Raji (cell line): Measurements from ENCODE around the gene CRTC3.
A peak's percentile ranks its signal among the peaks of the same experiment; 100 is the strongest.

ENCODE experiments used
- POLR2A ChIP-seq: IDR thresholded peaks from 2 replicates; pipeline ENCODE4 v1.6.1; 2011; ENCODE audit warnings: low read depth, low read length, control low read depth; ENCODE audit not compliant: insufficient read depth

Gene CRTC3

GRCh38 chr15:90644526-90644925, 114.8 kb downstream of the CRTC3 start:
- no peak for TF ChIP-seq POLR2A

GRCh38 chr15:90644952-90645725, 115.4 kb downstream of the CRTC3 start:
- no peak for TF ChIP-seq POLR2A

DNA sequence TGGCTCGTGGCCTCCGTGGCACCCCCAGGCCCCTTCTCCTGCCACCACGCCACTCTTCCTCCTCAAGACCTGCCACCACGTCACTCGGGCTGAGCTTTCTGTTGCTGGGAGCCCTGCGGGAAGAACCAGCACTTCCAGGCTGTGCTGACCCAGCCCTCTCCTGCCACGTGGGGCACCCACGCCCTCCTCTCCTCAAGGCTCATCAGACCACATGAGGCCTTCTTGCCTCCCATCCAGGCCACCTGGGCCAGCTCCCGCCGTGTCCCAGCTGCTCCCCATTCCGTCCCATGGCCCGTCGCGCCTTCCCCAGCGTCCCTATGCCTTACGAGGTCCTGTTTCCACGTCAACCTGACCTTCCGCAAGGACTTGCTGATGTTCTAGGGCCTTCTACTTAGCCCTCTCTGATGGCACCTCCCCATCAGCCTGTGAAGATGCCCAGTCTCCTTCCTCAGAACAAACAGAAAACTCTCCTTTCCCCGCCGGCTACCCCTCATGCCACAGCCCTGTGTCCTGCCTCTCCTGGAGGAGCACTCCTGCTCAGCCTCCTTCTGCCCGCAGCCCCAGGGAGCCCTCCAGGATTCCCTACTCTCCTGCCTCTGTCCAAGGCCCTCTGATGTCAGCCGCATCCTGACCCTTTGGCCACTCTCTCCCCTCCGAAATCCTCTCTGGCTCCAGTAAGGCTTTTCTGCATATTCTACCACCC, 116.3 kb downstream of the CRTC3 start:
- TF ChIP-seq POLR2A = no peak

GRCh38 chr15:90646662-90647305, 117.1 kb downstream of the CRTC3 start:
- no peak for TF ChIP-seq POLR2A

GRCh38 chr15:90647326-90647725, 117.6 kb downstream of the CRTC3 start:
- no peak for TF ChIP-seq POLR2A

GRCh38 chr15:90648137-90649070, 118.7 kb downstream of the CRTC3 start:
- no peak for TF ChIP-seq POLR2A

- no peak for TF ChIP-seq POLR2A
Observed at GRCh38 chr15:90650117-90650955, 120.6 kb downstream of the CRTC3 start.

GRCh38 chr15:90650956-90651689, 121.4 kb downstream of the CRTC3 start:
- TF ChIP-seq POLR2A = no peak

GRCh38 chr15:90654233-90655136, 124.8 kb downstream of the CRTC3 start:
- no peak for TF ChIP-seq POLR2A

- no peak for TF ChIP-seq POLR2A
Observed at GRCh38 chr15:90659481-90659880, 129.8 kb downstream of the CRTC3 start.

DNA sequence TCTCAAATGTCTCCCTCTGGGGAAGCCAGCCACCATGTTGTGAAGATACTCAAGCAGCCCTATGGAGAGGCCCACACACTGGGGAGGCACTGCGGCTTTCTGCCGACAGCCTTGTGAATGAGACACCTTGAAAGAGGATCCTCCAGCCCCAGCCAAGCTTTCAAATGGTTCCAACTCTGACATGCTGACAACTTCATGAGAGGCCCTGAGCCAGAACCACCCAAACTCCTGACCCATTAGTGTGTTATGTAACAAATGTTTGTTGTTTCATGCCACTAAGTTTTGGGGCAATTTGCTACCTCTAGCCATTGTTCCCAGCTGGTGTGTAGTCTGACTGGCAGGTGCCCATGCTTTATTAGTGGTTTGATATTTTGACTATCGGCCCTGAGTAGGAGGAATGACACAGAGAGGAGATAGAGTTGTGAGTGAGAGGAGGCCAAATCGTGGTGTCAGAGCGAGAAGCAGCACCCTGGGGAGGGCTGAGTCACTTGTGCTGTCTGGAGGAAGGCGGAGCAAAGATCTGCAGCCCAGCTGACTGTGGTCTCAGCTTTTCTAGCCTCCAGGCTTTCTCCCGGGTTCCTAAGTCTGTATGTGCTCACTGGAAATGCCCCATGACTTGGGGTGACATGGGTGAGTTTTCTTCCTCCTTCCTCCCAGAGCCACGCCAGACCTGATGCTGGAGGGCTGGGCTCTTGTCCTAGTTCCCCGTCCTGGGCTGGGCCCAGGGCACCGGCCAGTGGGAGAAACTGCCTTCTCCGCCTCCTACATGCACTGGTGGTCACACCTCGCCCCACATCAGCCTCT, 130.7 kb downstream of the CRTC3 start:
- peak; percentile 47; the same call in 1 of the 2 replicates for TF ChIP-seq POLR2A

- no peak for TF ChIP-seq POLR2A
Observed at GRCh38 chr15:90664650-90665287, 135.0 kb downstream of the CRTC3 start.
